Cardiac fibroblast (primary cell): ENCODE measurements around the gene FAM229B.

Experiments
- DNase-seq, 2 donors: peaks; one replicate each; pipeline versions ENCODE4 v3.0.0 to v3.0.0-alpha.2; 2010; ENCODE audit warnings: low read depth in 2 of 2
- H3K4me3 ChIP-seq, 2 donors: replicated peaks in 1 of 2; 1 replicate in 1 of 2; 2 replicates in 1 of 2; pipeline ENCODE4 v1.5.1; 2011; ENCODE audit warnings: low read depth in 2 of 2, low read length in 2 of 2, mild to moderate bottlenecking in 2 of 2, moderate library complexity in 1 of 2
- CTCF ChIP-seq: IDR thresholded peaks from one replicate; pipeline ENCODE4 v1.5.1; 2011; ENCODE audit warnings: low read depth, mild to moderate bottlenecking, low read length, inconsistent platforms

Gene FAM229B

GRCh38 chr6:112130878-112131277, 43.5 kb downstream of the FAM229B start:
- no peak overlapping the region for H3K4me3 ChIP-seq
- no peak for TF ChIP-seq CTCF
- DNase-seq: no peak

- no peak for TF ChIP-seq CTCF
- no peak overlapping the region for H3K4me3 ChIP-seq
- DNase-seq: no peak
Measured at GRCh38 chr6:112139052-112139451, 51.7 kb downstream of the FAM229B start.

GRCh38 chr6:112141707-112142106, 54.3 kb downstream of the FAM229B start:
- no peak overlapping the region for H3K4me3 ChIP-seq
- DNase-seq: no peak
- TF ChIP-seq CTCF: no peak

- DNase-seq: no peak
- no peak for TF ChIP-seq CTCF
- no peak overlapping the region for H3K4me3 ChIP-seq
Measured at GRCh38 chr6:112144145-112144926, 56.9 kb downstream of the FAM229B start.

GRCh38 chr6:112145080-112145573, 57.7 kb downstream of the FAM229B start:
- H3K4me3 ChIP-seq: no peak overlapping the region
- TF ChIP-seq CTCF: no peak
- DNase-seq: no peak

GRCh38 chr6:112148103-112148502, 60.7 kb downstream of the FAM229B start:
- no peak for DNase-seq
- no peak for TF ChIP-seq CTCF
- no peak overlapping the region for H3K4me3 ChIP-seq
